Measurements from ENCODE around the gene FARP1. TPM values are rescaled to one million over a fixed set of nuclear protein-coding genes. Genes with fewer than 3 reads are reported as not detected.

The FARP1 gene
- total and polyA plus RNA-seq, 2 of the 13 experiments (the other 11 are each of a cell fraction or from before 2014, with no cell fraction given) = 70.6 to 126 TPM

- TF ChIP-seq ADNP (CRISPR knock-in tag; IDR thresholded peaks at IDR 0.05) (0 out of 2 replicates have a peak, but pooled peaks have one; percentile 29), POLR2AphosphoS2 (IDR thresholded peaks at IDR 0.05; ENCODE audit: low read depth, low read length) (no peak), MIER3 (CRISPR knock-in tag; IDR thresholded peaks at IDR 0.05; ENCODE audit: borderline replicate concordance) (no peak), ZNF841 (CRISPR knock-in tag; IDR thresholded peaks at IDR 0.05; ENCODE audit: borderline replicate concordance) (no peak), CCDC6 (CRISPR knock-in tag; IDR thresholded peaks at IDR 0.05) (no peak), CHCHD3 (CRISPR knock-in tag; IDR thresholded peaks at IDR 0.05) (0 out of 2 replicates have a peak, but pooled peaks have one; percentile 27), FLYWCH1 (CRISPR knock-in tag; IDR thresholded peaks at IDR 0.05) (no peak), ZNF720 (CRISPR knock-in tag; IDR thresholded peaks at IDR 0.05) (no peak), ZNF24 (IDR thresholded peaks at IDR 0.05) (no peak), ZNF468 (CRISPR knock-in tag; IDR thresholded peaks at IDR 0.05) (no peak), ZNF318 (CRISPR knock-in tag; IDR thresholded peaks at IDR 0.05) (no peak), HNRNPLL (IDR thresholded peaks at IDR 0.05; ENCODE audit: low read depth, low read length, poor library complexity, severe bottlenecking) (no peak), ZNF574 (CRISPR knock-in tag; IDR thresholded peaks at IDR 0.05) (0 out of 2 replicates have a peak, but pooled peaks have one; percentile 6), NFIC (IDR thresholded peaks at IDR 0.05; ENCODE audit: low read length) (peak; percentile 25; the same call in 1 of the 2 replicates), HNF4A (CRISPR knock-in tag; IDR thresholded peaks at IDR 0.05) (peak; percentile 82), MBNL3 (CRISPR knock-in tag; conservative IDR thresholded peaks at IDR 0.05) (no peak)
Measured at GRCh38 chr13:98246538-98247172, 103.8 kb downstream of the FARP1 start (continued).

Data from HepG2 (cell line).